Raji (cell line): ENCODE data around the gene HSD17B13.

Experiments
- POLR2A ChIP-seq: IDR thresholded peaks from 2 replicates; pipeline ENCODE4 v1.6.1; 2011; ENCODE audit warnings: low read depth, low read length, control low read depth; ENCODE audit not compliant: insufficient read depth

HSD17B13 gene

GRCh38 chr4:87322754-87323153 lies at the start of gene HSD17B13:
TSS of gene HSD17B13 (minus strand) at chr4:87322882. CDS start at chr4:87322841, 41 bp downstream.
- no peak for TF ChIP-seq POLR2A

GRCh38 chr4:87370068-87370467 lies 47.4 kb upstream of the HSD17B13 start:
- TF ChIP-seq POLR2A: no peak

GRCh38 chr4:87366521-87367162 lies 44.0 kb upstream of the HSD17B13 start:
- TF ChIP-seq POLR2A: no peak

GRCh38 chr4:87365348-87365747 lies 42.7 kb upstream of the HSD17B13 start:
- TF ChIP-seq POLR2A: no peak

GRCh38 chr4:87363552-87363951 lies 40.9 kb upstream of the HSD17B13 start:
- TF ChIP-seq POLR2A: no peak

- TF ChIP-seq POLR2A: no peak
Measured at GRCh38 chr4:87360338-87360935, 37.8 kb upstream of the HSD17B13 start.

GRCh38 chr4:87359258-87359657 lies 36.6 kb upstream of the HSD17B13 start:
- no peak for TF ChIP-seq POLR2A

- TF ChIP-seq POLR2A: no peak
Measured at GRCh38 chr4:87356832-87357526, 34.3 kb upstream of the HSD17B13 start.

GRCh38 chr4:87354168-87355102 lies 31.8 kb upstream of the HSD17B13 start:
- no peak for TF ChIP-seq POLR2A

- TF ChIP-seq POLR2A: no peak
Measured at GRCh38 chr4:87353592-87353991, 30.9 kb upstream of the HSD17B13 start.

- no peak for TF ChIP-seq POLR2A
Measured at GRCh38 chr4:87345139-87345538, 22.5 kb upstream of the HSD17B13 start.

- no peak for TF ChIP-seq POLR2A
Measured at GRCh38 chr4:87342872-87343271, 20.2 kb upstream of the HSD17B13 start.

- no peak for TF ChIP-seq POLR2A
Measured at GRCh38 chr4:87339440-87339839, 16.8 kb upstream of the HSD17B13 start.

- TF ChIP-seq POLR2A: no peak
Measured at GRCh38 chr4:87337361-87337760, 14.7 kb upstream of the HSD17B13 start.

GRCh38 chr4:87333267-87333666 lies 10.6 kb upstream of the HSD17B13 start:
- TF ChIP-seq POLR2A: no peak
